Ovary (tissue), 9 donors: ENCODE data around the gene CCDC33. TPM values are rescaled to one million over a fixed set of nuclear protein-coding genes. Genes with fewer than 3 reads are reported as not detected.

ENCODE experiments used
- DNase-seq, 5 donors: peaks; one replicate each; pipeline ENCODE4 v3.0.0-alpha.2; 2019 to 2020
- H3K27ac ChIP-seq, 2 donors: fragments of 200-600 bp; one replicate each; pipeline versions ENCODE4 v1.5.1 to v1.8.0; 2019 to 2022
- H3K27me3 ChIP-seq: fragments of 200-600 bp; one replicate; pipeline ENCODE4 v1.8.0; 2022
- H3K36me3 ChIP-seq: fragments of 200-600 bp; sonication (generic); one replicate; pipeline ENCODE4 v1.5.1; 2019
- H3K4me1 ChIP-seq: one replicate; pipeline ENCODE4 v1.8.1; 2013; ENCODE audit warnings: mild to moderate bottlenecking, moderate library complexity; ENCODE audit not compliant: insufficient read depth
- H3K4me3 ChIP-seq: fragments of 200-600 bp; sonication (generic); one replicate; pipeline ENCODE4 v1.5.1; 2017
- H3K9me3 ChIP-seq, 2 donors: fragments of 200-600 bp in 1 of 2; sonication (generic) in 1 of 2; one replicate each; pipeline versions ENCODE4 v1.5.1 to v1.8.1; 2013 to 2019; ENCODE audit warnings: mild to moderate bottlenecking in 1 of 2, moderate library complexity in 1 of 2
- CTCF ChIP-seq, 3 donors: fragments of 450-650 bp in 2 of 3; fragments of 200-600 bp in 1 of 3; IDR thresholded peaks; one replicate each; pipeline versions ENCODE4 v1.5.1 to v1.8.0; 2016 to 2022; ENCODE audit warnings: antibody characterized with exemption in 3 of 3, mild to moderate bottlenecking in 1 of 3
- EP300 ChIP-seq: sonication (generic); formaldehyde crosslinking; IDR thresholded peaks from one replicate; pipeline ENCODE4 v1.6.1; 2017; ENCODE audit warnings: antibody characterized with exemption
- POLR2A ChIP-seq: fragments of 450-650 bp; IDR thresholded peaks from one replicate; pipeline ENCODE4 v1.6.1; 2017; ENCODE audit warnings: antibody characterized with exemption, mild to moderate bottlenecking, moderate library complexity
- WGBS, 3 donors: extraction: QIAGEN DNeasy Blood & Tissue Kit in 1 of 3; methylation state at CpG; one replicate each; pipeline versions ENCODE4 v1.1.5 to v1.1.7; 2013 to 2017; 5-methylcytosine and 5-hydroxymethylcytosine counted together
- intact Hi-C, 4 donors: fragments of 100-400 bp; cut with DNase I; formaldehyde crosslinking; loops; one replicate each; pipeline versions ENCODE4 v1.11.0 to v1.15.1; 2022 to 2023
- polyA plus RNA-seq, 2 donors: library from polyadenylated mRNA; stranded (reverse); fragments of 200-250 nt in 1 of 2; fragments of 350-450 nt in 1 of 2; fragmentation: Illumina TruSeq in 1 of 2; extraction: RNeasy Lipid Tissue Mini Kit (QIAGEN cat#74804) in 1 of 2; gene quantifications; one replicate each; pipeline ENCODE4 v1.2.3, GENCODE V29; 2013 to 2014
- total RNA-seq, 7 donors: library from RNA; depleted of rRNA in 2 of 7; stranded (reverse); fragments of >200 nt in 2 of 7; fragmentation: NEBNext Ultra II Directional in 3 of 7; extraction: Animal tissue kit (Norgen Biotek cat#: 25700) in 3 of 7; gene quantifications; one replicate each; pipeline versions ENCODE4 v1.1.0 to v1.2.4, GENCODE V29; 2016 to 2023
- donor health status: DM: no; HTN: no; CAD: no; lungs with moderate emphysema.
- donor health status: DM: no; HTN: no; CAD: no.
- donor health status: Bipolar disorder and iron deficiency.
- donor health status: DM: yes; HTN: yes; CAD: no.
- donor health status: DM: no; HTN: no; CAD: no.
- donor health status: DM: yes; HTN: yes; CAD: no.

Gene CCDC33
- total and polyA plus RNA-seq, 9 donors, result 0.10 to 24.7 (median 1.9) TPM; not detected in 3

- Histone ChIP-seq H3K4me1 (peaks cover 18% of the 10 kb centered on the region), H3K27me3 (no peaks in the 10 kb centered on the region), H3K4me3 (no peak overlapping the region), H3K27ac (peak overlapping the region; percentile 44 to 69), H3K36me3 (no peaks in the 10 kb centered on the region), H3K9me3 (no peaks in the 10 kb centered on the region)
- WGBS, 3 donors, result 28 to 44% (median 38%) methylated on average over 7 of the region's 7 CpGs
- no peak for DNase-seq
- intact Hi-C loops, result no loop called here
- no peak for TF ChIP-seq POLR2A
- TF ChIP-seq CTCF (IDR thresholded peaks at IDR 0.05), result no peak
- TF ChIP-seq EP300, result no peak
These were observed 34.3 kb upstream of the CCDC33 start for GRCh38 chr15:74201710-74202420.

- no peaks in the 10 kb centered on the region for H3K27me3 ChIP-seq
- TF ChIP-seq CTCF (IDR thresholded peaks at IDR 0.05) (no peak), POLR2A (no peak), EP300 (no peak)
- intact Hi-C loops, result no loop called here
- DNase-seq, result peak in 2 of 5 donors; percentile 37 to 51
- peak within 1 kb of the TSS; percentile 44 to 69 for H3K27ac ChIP-seq
- H3K4me1 ChIP-seq, result peaks cover 18% of the 10 kb centered on the region
- 78 to 79% (median 78%) methylated on average over 26 of the region's 26 CpGs for WGBS, 3 donors
- H3K4me3 ChIP-seq, result no peak within 1 kb of the TSS
- H3K9me3 ChIP-seq, result no peaks in the 10 kb centered on the region
- H3K36me3 ChIP-seq, result no peaks in the 10 kb centered on the region
These were observed 33.4 kb upstream of the CCDC33 start, which contains the start of gene STRA6 for GRCh38 chr15:74202452-74203401. TSS of gene STRA6 (minus strand) at chr15:74202787. CDS start at chr15:74202267, 520 bp downstream.

- Histone ChIP-seq H3K27ac (peak overlapping the region; percentile 57 to 62), H3K4me3 (no peak overlapping the region), H3K9me3 (no peaks in the 10 kb centered on the region), H3K27me3 (no peaks in the 10 kb centered on the region), H3K36me3 (no peaks in the 10 kb centered on the region), H3K4me1 (peaks cover 18% of the 10 kb centered on the region)
- intact Hi-C loops, result no loop called here
- TF ChIP-seq CTCF (IDR thresholded peaks at IDR 0.05) (no peak), POLR2A (no peak), EP300 (no peak)
- DNase-seq, result peak; percentile 61 to 83 (median 79)
- 6 to 30% (median 13%) methylated on average over 10 of the region's 10 CpGs for WGBS, 3 donors
These were observed 32.2 kb upstream of the CCDC33 start for GRCh38 chr15:74203914-74204431.

- Histone ChIP-seq H3K4me1 (peaks cover 15% of the 10 kb centered on the region), H3K27ac (no peak overlapping the region), H3K9me3 (no peaks in the 10 kb centered on the region), H3K4me3 (no peak overlapping the region), H3K36me3 (no peaks in the 10 kb centered on the region), H3K27me3 (no peaks in the 10 kb centered on the region)
- TF ChIP-seq EP300 (no peak), POLR2A (no peak), CTCF (IDR thresholded peaks at IDR 0.05) (no peak)
- 80 to 91% (median 90%) methylated on average over 4 of the region's 4 CpGs for WGBS, 3 donors
- intact Hi-C loops, result no loop called here
- no peak for DNase-seq
These were observed 30.6 kb upstream of the CCDC33 start for GRCh38 chr15:74205582-74205947.
